ENCODE data around the gene NDE1. TPM values are rescaled to one million over a fixed set of nuclear protein-coding genes. Genes with fewer than 3 reads are reported as not detected.

The NDE1 gene
- total and polyA plus RNA-seq, 12 donors: 3.1 to 21.6 (median 14.7) TPM

DNA sequence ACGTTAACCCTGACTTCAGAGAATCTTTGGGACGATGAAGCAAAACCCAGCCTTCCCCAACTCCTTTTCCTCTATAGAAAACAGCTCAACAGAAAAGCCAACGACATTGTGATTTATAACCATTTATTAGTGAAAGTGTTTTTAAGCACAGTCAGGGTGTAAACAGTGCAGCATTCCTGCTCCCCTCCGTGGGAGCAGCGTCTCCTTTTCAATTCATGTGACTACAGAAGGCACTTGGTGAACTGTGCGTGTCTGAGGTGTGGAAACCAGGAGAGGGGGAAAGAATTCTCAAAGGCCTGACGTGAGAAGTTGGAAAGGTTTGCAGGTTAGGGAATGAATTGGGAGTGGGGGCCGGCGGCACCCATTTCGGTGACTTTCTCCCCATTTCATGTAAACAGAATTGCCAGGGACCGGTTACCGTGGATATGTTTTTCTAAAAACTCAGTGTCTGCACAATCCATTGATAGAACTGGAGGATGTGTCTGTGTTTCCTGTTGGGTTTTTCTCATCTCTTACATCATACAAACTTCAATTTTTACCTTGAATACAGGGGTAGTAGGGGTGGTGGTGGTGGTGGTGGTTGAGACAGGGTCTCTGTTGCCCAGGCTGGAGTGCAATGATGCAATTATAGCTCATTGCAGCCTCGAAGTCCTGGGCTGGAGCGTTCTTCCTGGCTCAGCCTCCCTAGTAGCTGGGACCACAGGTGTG, 53.1 kb downstream of the NDE1 start:
- DNase-seq: no peak
- 81 to 89% (median 83%) methylated on average over 14 of the region's 14 CpGs for WGBS, 4 donors
- H3K36me3 ChIP-seq (replicated peaks in 1 of 2): peaks cover 0 to 29% of the 10 kb centered on the region in 2 donors

DNA sequence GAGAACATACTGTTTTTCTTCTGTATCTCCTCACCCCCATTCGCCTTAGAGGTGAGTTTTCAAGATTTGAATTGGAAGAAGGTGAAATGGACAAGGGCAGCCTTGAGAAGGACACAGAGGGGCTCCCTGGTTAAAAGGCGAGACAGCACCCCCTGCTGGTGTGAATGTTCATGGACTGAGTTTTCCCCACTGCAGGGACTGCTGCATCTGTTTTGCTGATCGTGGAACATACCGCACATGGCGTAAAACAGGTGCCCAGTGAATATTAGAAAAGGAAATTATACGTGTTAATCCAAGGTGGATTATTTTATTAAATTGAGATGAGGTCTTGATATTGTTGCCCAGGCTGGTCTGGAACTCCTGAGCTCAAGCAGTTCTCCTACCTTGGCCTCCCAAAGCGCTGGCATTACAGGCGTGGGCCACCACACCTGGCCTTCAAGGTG, 54.5 kb downstream of the NDE1 start:
- H3K36me3 ChIP-seq (replicated peaks in 1 of 2): peaks cover 0 to 16% of the 10 kb centered on the region in 2 donors
- no peaks in the 10 kb centered on the region for H3K9me3 ChIP-seq (replicated peaks in 1 of 3)
- H3K27me3 ChIP-seq: no peaks in the 10 kb centered on the region
- H3K4me3 ChIP-seq: no peak overlapping the region
- TF ChIP-seq, protein P1, sequence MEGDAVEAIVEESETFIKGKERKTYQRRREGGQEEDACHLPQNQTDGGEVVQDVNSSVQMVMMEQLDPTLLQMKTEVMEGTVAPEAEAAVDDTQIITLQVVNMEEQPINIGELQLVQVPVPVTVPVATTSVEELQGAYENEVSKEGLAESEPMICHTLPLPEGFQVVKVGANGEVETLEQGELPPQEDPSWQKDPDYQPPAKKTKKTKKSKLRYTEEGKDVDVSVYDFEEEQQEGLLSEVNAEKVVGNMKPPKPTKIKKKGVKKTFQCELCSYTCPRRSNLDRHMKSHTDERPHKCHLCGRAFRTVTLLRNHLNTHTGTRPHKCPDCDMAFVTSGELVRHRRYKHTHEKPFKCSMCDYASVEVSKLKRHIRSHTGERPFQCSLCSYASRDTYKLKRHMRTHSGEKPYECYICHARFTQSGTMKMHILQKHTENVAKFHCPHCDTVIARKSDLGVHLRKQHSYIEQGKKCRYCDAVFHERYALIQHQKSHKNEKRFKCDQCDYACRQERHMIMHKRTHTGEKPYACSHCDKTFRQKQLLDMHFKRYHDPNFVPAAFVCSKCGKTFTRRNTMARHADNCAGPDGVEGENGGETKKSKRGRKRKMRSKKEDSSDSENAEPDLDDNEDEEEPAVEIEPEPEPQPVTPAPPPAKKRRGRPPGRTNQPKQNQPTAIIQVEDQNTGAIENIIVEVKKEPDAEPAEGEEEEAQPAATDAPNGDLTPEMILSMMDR (IDR thresholded peaks at IDR 0.05): peak; percentile 65 to 87 (median 74)
- TF ChIP-seq POLR2A (IDR thresholded peaks at IDR 0.05): no peak
- H3K4me1 ChIP-seq (replicated peaks in 1 of 2): no peaks in the 10 kb centered on the region
- WGBS, 4 donors: 47 to 58% (median 53%) methylated on average over 8 of the region's 8 CpGs
- peak; percentile 67 to 91 (median 74) for DNase-seq
- no peak overlapping the region for H3K27ac ChIP-seq
- intact Hi-C loops (cut with DNase I): loop anchor here in 1 of 2 donors (10.0 kb wide), 1 partner anchor 280 kb away; no protein-coding TSS in a partner anchor

More for the DNA sequence above, 53.1 kb downstream of the NDE1 start:
- H3K27me3 ChIP-seq: no peaks in the 10 kb centered on the region
- H3K27ac ChIP-seq: no peak overlapping the region
- H3K4me1 ChIP-seq (replicated peaks in 1 of 2): no peaks in the 10 kb centered on the region
- intact Hi-C loops (cut with DNase I): loop anchor here in 1 of 2 donors (10.0 kb wide), 1 partner anchor 278 kb away; no protein-coding TSS in a partner anchor
- no peak for TF ChIP-seq POLR2A (IDR thresholded peaks at IDR 0.05)
- TF ChIP-seq, protein P1 (IDR thresholded peaks at IDR 0.05): no peak
- no peak overlapping the region for H3K4me3 ChIP-seq
- H3K9me3 ChIP-seq (replicated peaks in 1 of 3): no peaks in the 10 kb centered on the region

DNA sequence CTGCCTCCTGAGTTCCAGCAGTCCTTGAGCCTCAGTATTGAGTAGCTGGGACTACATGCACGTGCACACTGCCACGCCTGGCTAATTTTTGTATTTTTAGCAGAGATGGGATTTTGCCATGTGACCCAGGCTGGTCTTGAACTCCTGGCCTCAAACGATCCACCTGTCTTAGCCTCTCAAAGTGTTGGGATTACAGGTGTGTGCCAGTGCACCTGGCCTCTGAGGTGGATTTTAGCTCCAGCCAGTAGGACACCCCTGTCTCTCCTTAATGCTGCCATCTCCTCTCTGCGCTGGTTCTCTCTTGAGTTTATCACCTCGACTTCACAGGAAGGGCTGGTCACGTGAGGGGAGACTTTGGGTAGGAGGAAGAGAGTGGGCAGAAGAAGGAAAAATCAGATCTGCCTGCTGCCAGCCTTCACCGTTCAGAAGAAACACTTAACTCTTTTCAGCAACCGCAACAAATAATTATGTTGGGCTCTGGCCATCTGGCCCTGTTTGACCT, 55.1 kb downstream of the NDE1 start:
- H3K27me3 ChIP-seq: no peaks in the 10 kb centered on the region
- 77 to 86% (median 80%) methylated on average over 5 to 8 of the region's 8 CpGs for WGBS, 4 donors
- no peaks in the 10 kb centered on the region for H3K9me3 ChIP-seq (replicated peaks in 1 of 3)
- H3K4me1 ChIP-seq (replicated peaks in 1 of 2): no peaks in the 10 kb centered on the region
- no peak for DNase-seq
- H3K36me3 ChIP-seq (replicated peaks in 1 of 2): peaks cover 0 to 10% of the 10 kb centered on the region in 2 donors
- no peak overlapping the region for H3K27ac ChIP-seq
- H3K4me3 ChIP-seq: no peak overlapping the region
- TF ChIP-seq POLR2A (IDR thresholded peaks at IDR 0.05): no peak
- TF ChIP-seq, protein P1 (IDR thresholded peaks at IDR 0.05): no peak
- intact Hi-C loops (cut with DNase I): loop anchor here in 1 of 2 donors (10.0 kb wide), 1 partner anchor 280 kb away; no protein-coding TSS in a partner anchor

DNA sequence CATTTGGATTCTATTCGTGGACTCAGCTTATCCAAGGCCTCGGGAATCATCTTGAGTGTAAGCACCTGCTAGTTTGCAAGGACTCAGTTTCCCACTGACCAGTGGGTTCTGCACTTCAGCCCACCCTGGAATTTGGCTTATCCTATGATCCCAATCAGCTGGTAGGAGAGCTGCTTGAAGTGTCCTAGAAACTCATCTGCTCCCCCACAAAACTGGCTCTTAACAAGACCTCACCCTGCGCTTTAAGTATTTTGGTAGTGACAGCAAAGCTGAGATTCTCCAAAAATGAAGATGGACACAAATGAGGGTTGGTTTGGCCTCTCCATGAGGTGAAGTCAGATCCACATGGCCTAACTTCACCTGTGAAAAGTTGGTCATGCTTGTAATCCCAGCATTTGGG, 57.3 kb downstream of the NDE1 start:
- H3K9me3 ChIP-seq (replicated peaks in 1 of 3): no peaks in the 10 kb centered on the region
- no peak overlapping the region for H3K4me3 ChIP-seq
- no peaks in the 10 kb centered on the region for H3K36me3 ChIP-seq (replicated peaks in 1 of 2)
- no peak overlapping the region for H3K27ac ChIP-seq
- WGBS, 4 donors: 97 to 100% (median 99%) methylated on average over 2 to 3 of the region's 3 CpGs
- TF ChIP-seq, protein P1 (IDR thresholded peaks at IDR 0.05): no peak
- TF ChIP-seq POLR2A (IDR thresholded peaks at IDR 0.05): no peak
- H3K27me3 ChIP-seq: no peaks in the 10 kb centered on the region
- DNase-seq: no peak
- intact Hi-C loops (cut with DNase I): loop anchor here in 1 of 2 donors (10.0 kb wide), 1 partner anchor 283 kb away; no protein-coding TSS in a partner anchor
- H3K4me1 ChIP-seq (replicated peaks in 1 of 2): no peaks in the 10 kb centered on the region
